HG03457 (cell line): ENCODE data around the gene VASP.
A peak's percentile ranks its signal among the peaks of the same experiment; 100 is the strongest.

ENCODE experiments used
- ATAC-seq: cut with Tn5 transposase; IDR thresholded peaks from one replicate; pipeline ENCODE4 v1.9.1; 2021; ENCODE audit warnings: moderate number of reproducible peaks; ENCODE audit not compliant: unreplicated experiment

Gene VASP

GRCh38 chr19:45506989-45507871, at the start of gene VASP:
TSS of gene VASP (plus strand) at chr19:45507479. CDS start at chr19:45507772, 293 bp downstream.
- ATAC-seq: peak; percentile 24

DNA sequence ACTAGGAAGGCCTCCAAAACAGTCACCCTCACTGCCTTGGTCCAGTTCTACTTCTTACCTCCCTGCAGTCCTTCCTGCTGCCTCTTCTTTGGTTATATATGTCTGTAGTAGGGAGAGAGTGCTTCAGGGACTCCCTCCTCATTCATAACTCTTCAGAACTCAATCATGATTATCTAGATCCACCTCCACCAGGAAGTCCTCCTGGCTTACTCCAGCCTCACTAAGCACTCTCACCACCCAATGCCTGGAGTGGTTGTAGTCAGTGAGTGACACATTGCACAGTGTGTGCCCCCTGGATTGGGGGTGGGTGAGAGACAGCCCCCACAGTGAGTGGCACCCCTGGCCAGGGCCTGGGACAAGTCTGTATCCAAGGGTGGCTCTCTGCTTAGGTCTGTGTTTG, 49.5 kb upstream of the VASP start:
- ATAC-seq: no peak

- no peak for ATAC-seq
These were observed 46.4 kb upstream of the VASP start for GRCh38 chr19:45460807-45461347.

DNA sequence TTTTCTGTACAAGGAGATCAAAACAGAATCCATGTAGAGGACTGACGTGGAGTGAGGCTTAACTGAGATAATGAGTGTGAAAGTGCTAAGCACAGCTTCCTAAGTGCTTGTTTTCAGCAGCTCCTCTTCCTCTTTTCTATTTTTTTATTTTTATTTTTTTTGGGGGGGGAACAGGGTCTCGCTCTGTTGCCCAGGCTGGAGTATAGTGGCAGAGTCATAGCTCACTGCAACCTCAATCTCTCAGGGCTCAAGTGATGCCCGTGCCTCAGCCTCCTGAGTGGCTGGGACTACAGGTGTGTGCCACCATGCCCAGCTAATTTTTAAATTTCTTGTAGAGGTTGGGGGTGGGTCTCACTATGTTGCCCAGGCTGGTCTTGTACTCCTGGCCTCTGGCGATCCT, 45.1 kb upstream of the VASP start:
- ATAC-seq: no peak

GRCh38 chr19:45463241-45463640, 44.0 kb upstream of the VASP start:
- ATAC-seq: no peak

GRCh38 chr19:45464274-45464673, 43.0 kb upstream of the VASP start:
- no peak for ATAC-seq

GRCh38 chr19:45464852-45465441, 42.3 kb upstream of the VASP start:
- ATAC-seq: no peak

- ATAC-seq: no peak
These were observed 40.2 kb upstream of the VASP start for GRCh38 chr19:45467115-45467455.

DNA sequence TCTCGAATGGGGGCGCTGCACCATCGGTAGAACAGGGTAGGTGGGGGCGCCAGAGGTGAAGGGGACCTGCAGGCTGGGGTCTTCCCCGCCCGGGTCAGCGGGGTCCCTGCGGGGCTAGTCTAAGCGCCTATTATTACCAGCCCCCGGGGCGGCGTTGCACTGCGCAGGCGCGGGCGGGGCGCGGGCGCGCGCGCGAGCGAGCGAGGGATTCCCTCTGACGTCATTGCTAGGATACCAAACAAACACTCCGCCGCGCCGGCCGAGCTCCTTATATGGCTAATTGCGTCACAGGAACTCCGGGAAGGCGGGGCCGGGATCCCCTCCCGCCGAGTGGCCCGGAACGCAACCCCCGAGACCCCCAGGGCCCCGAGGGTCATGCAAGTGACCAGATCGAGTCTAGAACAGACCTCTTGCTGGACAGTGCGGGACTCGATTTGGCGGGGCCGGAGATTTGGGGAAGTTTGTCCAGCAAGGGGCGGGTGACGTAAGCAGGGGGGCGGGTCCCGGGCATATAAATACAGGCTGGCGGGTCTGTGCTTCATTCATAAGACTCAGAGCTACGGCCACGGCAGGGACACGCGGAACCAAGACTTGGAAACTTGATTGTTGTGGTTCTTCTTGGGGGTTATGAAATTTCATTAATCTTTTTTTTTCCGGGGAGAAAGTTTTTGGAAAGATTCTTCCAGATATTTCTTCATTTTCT, 39.7 kb upstream of the VASP start, which contains the start of gene FOSB:
TSS of gene FOSB (plus strand) at position 541 of the 703 bp plus-strand sequence. CDS start 591 bp downstream, outside the sequence.
- ATAC-seq: no peak

GRCh38 chr19:45468159-45468651, 39.1 kb upstream of the VASP start:
- ATAC-seq: no peak

- ATAC-seq: peak; percentile 8
These were observed 38.5 kb upstream of the VASP start for GRCh38 chr19:45468803-45469131.

- ATAC-seq: peak; percentile 47
These were observed 37.9 kb upstream of the VASP start for GRCh38 chr19:45469132-45469944.

- no peak for ATAC-seq
These were observed 37.1 kb upstream of the VASP start for GRCh38 chr19:45469945-45470761.

DNA sequence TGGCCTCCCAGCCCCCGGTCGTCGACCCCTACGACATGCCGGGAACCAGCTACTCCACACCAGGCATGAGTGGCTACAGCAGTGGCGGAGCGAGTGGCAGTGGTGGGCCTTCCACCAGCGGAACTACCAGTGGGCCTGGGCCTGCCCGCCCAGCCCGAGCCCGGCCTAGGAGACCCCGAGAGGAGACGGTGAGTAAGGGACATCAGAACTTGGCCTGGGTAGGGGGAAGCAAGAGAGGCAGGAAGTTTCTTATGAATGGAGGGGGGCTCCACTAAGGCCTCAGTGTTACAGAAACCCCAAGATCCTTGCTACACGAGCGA, 36.6 kb upstream of the VASP start:
- ATAC-seq: no peak

GRCh38 chr19:45471111-45471930, 36.0 kb upstream of the VASP start:
- no peak for ATAC-seq

DNA sequence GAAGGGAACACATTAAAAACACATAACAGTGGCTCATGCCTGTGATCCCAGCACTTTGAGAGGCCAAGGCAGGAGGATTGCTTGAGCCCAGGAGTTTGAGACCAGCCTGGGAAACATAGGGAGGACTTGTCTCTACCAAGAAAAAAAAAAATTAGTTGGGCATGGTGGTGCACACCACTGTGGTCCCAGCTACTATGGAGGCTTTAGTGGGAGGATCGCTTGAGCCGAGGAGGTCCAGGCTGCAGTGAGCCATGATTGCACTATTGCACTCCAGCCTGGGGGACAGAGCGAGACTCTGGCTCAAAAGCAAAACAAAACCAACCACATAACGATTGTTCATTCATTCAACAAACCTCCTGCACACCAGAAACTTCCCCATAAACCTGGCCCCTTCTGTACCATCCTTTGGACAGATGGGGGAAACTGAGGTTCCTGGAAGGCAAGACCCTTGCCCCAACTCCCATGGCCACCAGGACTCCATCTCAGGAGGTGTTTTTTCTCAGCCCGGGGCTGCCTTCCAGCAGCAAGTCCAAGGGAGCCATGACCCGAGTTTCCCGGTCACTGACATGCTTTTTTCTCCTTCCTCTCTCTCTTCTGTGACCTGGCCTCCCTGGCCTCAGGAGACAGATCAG, 35.2 kb upstream of the VASP start:
- no peak for ATAC-seq

- no peak for ATAC-seq
These were observed 34.5 kb upstream of the VASP start for GRCh38 chr19:45472563-45473366.

DNA sequence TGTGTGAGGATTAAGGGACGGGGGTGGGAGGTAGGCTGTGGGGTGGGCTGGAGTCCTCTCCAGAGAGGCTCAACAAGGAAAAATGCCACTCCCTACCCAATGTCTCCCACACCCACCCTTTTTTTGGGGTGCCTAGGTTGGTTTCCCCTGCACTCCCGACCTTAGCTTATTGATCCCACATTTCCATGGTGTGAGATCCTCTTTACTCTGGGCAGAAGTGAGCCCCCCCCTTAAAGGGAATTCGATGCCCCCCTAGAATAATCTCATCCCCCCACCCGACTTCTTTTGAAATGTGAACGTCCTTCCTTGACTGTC, 34.0 kb upstream of the VASP start:
- no peak for ATAC-seq
